ENCODE results near the gene PLCL2. TPM values are rescaled to one million over a fixed set of nuclear protein-coding genes. Genes with fewer than 3 reads are reported as not detected.

PLCL2 gene
- total and polyA plus RNA-seq, 2 experiments from 2014 or later, result 1.6 to 9.7 TPM

- no peak overlapping the region for H3K4me3 ChIP-seq
- H3K9me2 ChIP-seq (ENCODE audit: insufficient read depth), result no peaks in the 10 kb centered on the region
- no peak for ATAC-seq
- no peak overlapping the region for H2AFZ ChIP-seq
- Mint-ChIP-seq H3K27ac (no peak overlapping the region), H3K9me3 (no peaks in the 10 kb centered on the region), H3K36me3 (ENCODE audit: low read depth) (no peaks in the 10 kb centered on the region), H3K27me3 (ENCODE audit: insufficient read depth, low read depth, poor library complexity) (no peaks in the 10 kb centered on the region), H3K4me1 (peaks cover 6% of the 10 kb centered on the region), H3K4me3 (no peak overlapping the region)
- H3F3A ChIP-seq (replicated peaks; ENCODE audit: low read depth), result no peaks in the 10 kb centered on the region
- peaks cover 3% of the 10 kb centered on the region; the same call in 1 of the 2 replicates for H3K79me2 ChIP-seq (replicated peaks; ENCODE audit: insufficient read depth)
- DNase-seq (ENCODE audit: low spot score), result no peak
- H3K27me3 ChIP-seq (ENCODE audit: insufficient read depth), result no peaks in the 10 kb centered on the region
- H3K27ac ChIP-seq (ENCODE audit: low read depth), result no peak overlapping the region
- TF ChIP-seq ZNF331 (CRISPR knock-in tag; IDR thresholded peaks at IDR 0.05; ENCODE audit: low read depth) (no peak), REST (IDR thresholded peaks at IDR 0.05; ENCODE audit: unreplicated experiment) (no peak), ZNF114 (CRISPR knock-in tag; IDR thresholded peaks at IDR 0.05) (no peak)
- H3K36me3 ChIP-seq (ENCODE audit: insufficient read depth), result no peaks in the 10 kb centered on the region
- H4K20me1 ChIP-seq (replicated peaks; ENCODE audit: insufficient read depth), result no peaks in the 10 kb centered on the region
- H3K4me1 ChIP-seq (ENCODE audit: insufficient read depth), result peaks cover 11% of the 10 kb centered on the region
- H3K4me2 ChIP-seq, result no peak overlapping the region
Measured at GRCh38 chr3:16911916-16912315, 27.2 kb downstream of the PLCL2 start.

- Histone ChIP-seq H3K4me2 (no peak overlapping the region), H4K20me1 (replicated peaks; ENCODE audit: insufficient read depth) (no peaks in the 10 kb centered on the region), H3K4me3 (no peak overlapping the region), H3K27ac (ENCODE audit: low read depth) (no peak overlapping the region), H3K9me2 (ENCODE audit: insufficient read depth) (no peaks in the 10 kb centered on the region), H3K4me1 (ENCODE audit: insufficient read depth) (peaks cover 5% of the 10 kb centered on the region; the same call in 1 of the 2 replicates), H3K27me3 (ENCODE audit: insufficient read depth) (no peaks in the 10 kb centered on the region), H3F3A (replicated peaks; ENCODE audit: low read depth) (no peaks in the 10 kb centered on the region), H3K36me3 (ENCODE audit: insufficient read depth) (no peaks in the 10 kb centered on the region), H2AFZ (no peak overlapping the region), H3K79me2 (replicated peaks; ENCODE audit: insufficient read depth) (peaks cover 3% of the 10 kb centered on the region; the same call in 1 of the 2 replicates)
- Mint-ChIP-seq H3K27me3 (ENCODE audit: insufficient read depth, low read depth, poor library complexity) (no peaks in the 10 kb centered on the region), H3K9me3 (no peaks in the 10 kb centered on the region), H3K27ac (no peak overlapping the region), H3K36me3 (ENCODE audit: low read depth) (no peaks in the 10 kb centered on the region), H3K4me3 (no peak overlapping the region), H3K4me1 (peaks cover 11% of the 10 kb centered on the region)
- DNase-seq (ENCODE audit: low spot score) (no peak), ATAC-seq (no peak)
- TF ChIP-seq ZNF114 (CRISPR knock-in tag; IDR thresholded peaks at IDR 0.05) (no peak), ZNF331 (CRISPR knock-in tag; IDR thresholded peaks at IDR 0.05; ENCODE audit: low read depth) (no peak), CREB1 (CRISPR knock-in tag; IDR thresholded peaks at IDR 0.05; ENCODE audit: low read depth) (no peak), JUNB (IDR thresholded peaks at IDR 0.05; ENCODE audit: unreplicated experiment) (no peak), ETS1 (IDR thresholded peaks at IDR 0.05) (no peak), ZNF462 (CRISPR knock-in tag; IDR thresholded peaks at IDR 0.05) (no peak), STAT1 (IDR thresholded peaks at IDR 0.05; ENCODE audit: unreplicated experiment) (no peak), POLR2AphosphoS5 (IDR thresholded peaks at IDR 0.05; ENCODE audit: low read depth) (no peak)
Measured at GRCh38 chr3:16912400-16913263, 27.9 kb downstream of the PLCL2 start.

Data from GM23338 (cell line).